ENCODE data around the gene NDUFS2.

- TF ChIP-seq CTCF (IDR thresholded peaks at IDR 0.05) (no peak), POLR2A (IDR thresholded peaks at IDR 0.05; ENCODE audit: low read depth) (no peak), POLR2AphosphoS5 (IDR thresholded peaks at IDR 0.05) (no peak), EP300 (IDR thresholded peaks at IDR 0.05) (no peak)
Observed at GRCh38 chr1:161157867-161158266, 44.3 kb upstream of the NDUFS2 start.
